CD4-positive, alpha-beta T cell treated with Interleukin-4 for 4 hours (primary cell): ENCODE results near the gene CD9.

Experiments
- DNase-seq: peaks from one replicate; pipeline ENCODE4 v3.0.0-alpha.2; 2020

Gene CD9

GRCh38 chr12:6250343-6250742, 50.1 kb downstream of the CD9 start:
- DNase-seq = no peak

GRCh38 chr12:6253278-6253677, 53.1 kb downstream of the CD9 start:
- DNase-seq = no peak

- DNase-seq = no peak
Measured at GRCh38 chr12:6254491-6254890, 54.3 kb downstream of the CD9 start.

- no peak for DNase-seq
Measured at GRCh38 chr12:6257007-6257406, 56.8 kb downstream of the CD9 start.

- no peak for DNase-seq
Measured at GRCh38 chr12:6262211-6262610, 62.0 kb downstream of the CD9 start.

- no peak for DNase-seq
Measured at GRCh38 chr12:6262623-6263022, 62.4 kb downstream of the CD9 start.

- no peak for DNase-seq
Measured at GRCh38 chr12:6263931-6264330, 63.7 kb downstream of the CD9 start.

- DNase-seq = no peak
Measured at GRCh38 chr12:6264402-6265037, 64.3 kb downstream of the CD9 start.

- DNase-seq = no peak
Measured at GRCh38 chr12:6265038-6265405, 64.8 kb downstream of the CD9 start.

- no peak for DNase-seq
Measured at GRCh38 chr12:6266541-6266966, 66.4 kb downstream of the CD9 start.

GRCh38 chr12:6266971-6267721, 66.9 kb downstream of the CD9 start:
- no peak for DNase-seq

GRCh38 chr12:6268484-6269157, 68.4 kb downstream of the CD9 start:
- DNase-seq = no peak

- no peak for DNase-seq
Measured at GRCh38 chr12:6269986-6270385, 69.8 kb downstream of the CD9 start.

GRCh38 chr12:6271281-6271680, 71.1 kb downstream of the CD9 start:
- no peak for DNase-seq

- no peak for DNase-seq
Measured at GRCh38 chr12:6272300-6273204, 72.4 kb downstream of the CD9 start.

- DNase-seq = no peak
Measured at GRCh38 chr12:6273205-6273540, 73.0 kb downstream of the CD9 start.

GRCh38 chr12:6273541-6274230, 73.5 kb downstream of the CD9 start:
- no peak for DNase-seq

GRCh38 chr12:6274231-6275221, 74.3 kb downstream of the CD9 start:
- no peak for DNase-seq

GRCh38 chr12:6275928-6276887, 76.0 kb downstream of the CD9 start:
- no peak for DNase-seq
